CD8-positive, alpha-beta memory T cell (primary cell): Measurements from ENCODE around the gene PLP1. TPM values are rescaled to one million over a fixed set of nuclear protein-coding genes. Genes with fewer than 3 reads are reported as not detected.
"Not testable (repeated sequence)": the region's sequence is repeated elsewhere in the genome, so short reads cannot be mapped to it uniquely, and the experiment has no call there.

ENCODE experiments used
- CTCF ChIA-PET: fragments of 350-600 bp; sonication (Branson Sonifier 250); formaldehyde crosslinking; loops from one replicate; lab custom pipeline; 2021; ENCODE audit warnings: antibody characterized with exemption; lab: Charles Lee
- POLR2A ChIA-PET: fragments of 350-600 bp; sonication (Branson Sonifier 250); formaldehyde crosslinking; loops from one replicate; lab custom pipeline; 2021; ENCODE audit warnings: antibody characterized with exemption; lab: Charles Lee
- DNase-seq, 5 donors: peaks; one replicate each; pipeline versions ENCODE4 v3.0.0 to v3.0.0-alpha.2; 2020 to 2022; ENCODE audit warnings: mixed read lengths in 1 of 5
- H3K27ac ChIP-seq: one replicate; pipeline ENCODE4 v1.7.0; 2013; ENCODE audit warnings: low read depth, mild to moderate bottlenecking, low read length, moderate library complexity
- H3K27me3 ChIP-seq: 2 replicates; pipeline ENCODE4 v1.7.0; 2013; ENCODE audit warnings: low read length, mild to moderate bottlenecking; ENCODE audit not compliant: insufficient read depth, poor library complexity, severe bottlenecking
- H3K36me3 ChIP-seq: 2 replicates; pipeline ENCODE4 v1.7.0; 2013; ENCODE audit warnings: mild to moderate bottlenecking, low read length, moderate library complexity; ENCODE audit not compliant: insufficient read depth
- H3K4me1 ChIP-seq: 2 replicates; pipeline ENCODE4 v1.7.0; 2013; ENCODE audit warnings: mild to moderate bottlenecking, low read length, moderate library complexity; ENCODE audit not compliant: insufficient read depth
- H3K4me3 ChIP-seq: 2 replicates; pipeline ENCODE4 v1.7.0; 2013; ENCODE audit warnings: mild to moderate bottlenecking, low read length
- H3K9me3 ChIP-seq: 2 replicates; pipeline ENCODE4 v1.7.0; 2013; ENCODE audit warnings: mild to moderate bottlenecking, low read length
- H3K27ac Mint-ChIP-seq, 8 donors: one replicate each; pipeline ENCODE4 v1.8.0; 2020 to 2021; ENCODE audit warnings: mixed read lengths in 8 of 8, mild to moderate bottlenecking in 6 of 8, inconsistent platforms in 3 of 8, moderate library complexity in 3 of 8
- H3K27me3 Mint-ChIP-seq, 2 donors: one replicate each; pipeline ENCODE4 v1.8.0; 2020 to 2021; ENCODE audit warnings: mixed read lengths in 2 of 2, mild to moderate bottlenecking in 1 of 2, moderate library complexity in 1 of 2
- H3K36me3 Mint-ChIP-seq, 3 donors: one replicate each; pipeline ENCODE4 v1.8.0; 2020 to 2021; ENCODE audit warnings: mixed read lengths in 3 of 3, inconsistent platforms in 1 of 3, mild to moderate bottlenecking in 1 of 3
- H3K4me1 Mint-ChIP-seq, 3 donors: one replicate each; pipeline ENCODE4 v1.8.0; 2020 to 2021; ENCODE audit warnings: mixed read lengths in 3 of 3, inconsistent platforms in 1 of 3, mild to moderate bottlenecking in 1 of 3
- H3K4me3 Mint-ChIP-seq, 7 donors: one replicate each; pipeline ENCODE4 v1.8.0; 2020 to 2021; ENCODE audit warnings: mixed read lengths in 7 of 7, mild to moderate bottlenecking in 6 of 7, moderate library complexity in 4 of 7, inconsistent platforms in 2 of 7
- H3K9me3 Mint-ChIP-seq, 5 donors: one replicate each; pipeline ENCODE4 v1.8.0; 2020 to 2022; ENCODE audit warnings: mixed read lengths in 5 of 5, mild to moderate bottlenecking in 3 of 5, moderate library complexity in 2 of 5, inconsistent platforms in 1 of 5
- polyA plus RNA-seq: library from polyadenylated mRNA; unstranded; fragments of 300-500 nt; fragmentation: Illumina TruSeq; gene quantifications from one replicate; pipeline ENCODE4 v1.2.3, GENCODE V29; 2021
- total RNA-seq, 2 experiments: library from RNA; stranded (reverse); gene quantifications; one replicate each; pipeline ENCODE4 v1.2.3, GENCODE V29; 2021

The PLP1 gene
- total and polyA plus RNA-seq, 3 experiments from 2014 or later: not detected

GRCh38 chrX:103820802-103821201, 44.2 kb downstream of the PLP1 start:
- H3K4me3 ChIP-seq, H3K4me1 ChIP-seq, H3K27me3 ChIP-seq, DNase-seq, H3K27me3 Mint-ChIP-seq, POLR2A ChIA-PET, H3K27ac Mint-ChIP-seq, H3K4me1 Mint-ChIP-seq, H3K9me3 Mint-ChIP-seq, H3K36me3 ChIP-seq, H3K4me3 Mint-ChIP-seq, H3K9me3 ChIP-seq, H3K27ac ChIP-seq, CTCF ChIA-PET, H3K36me3 Mint-ChIP-seq: not testable (repeated sequence)

- no peak overlapping the region for H3K27ac Mint-ChIP-seq
- H3K9me3 Mint-ChIP-seq: no peaks in the 10 kb centered on the region
- CTCF ChIA-PET: interaction anchor here (1.1 kb wide), 1 partner anchor 8 kb away, joined by 4 read pairs; the partner anchor contains the start of gene RAB9B
- peaks cover 1 to 3% of the 10 kb centered on the region in 2 donors for H3K27me3 Mint-ChIP-seq
- POLR2A ChIA-PET: no interaction called here
- Histone ChIP-seq H3K9me3 (no peaks in the 10 kb centered on the region), H3K27ac (no peak overlapping the region), H3K27me3 (no peaks in the 10 kb centered on the region), H3K4me1 (no peaks in the 10 kb centered on the region), H3K36me3 (no peaks in the 10 kb centered on the region), H3K4me3 (no peak overlapping the region)
- H3K36me3 Mint-ChIP-seq: no peaks in the 10 kb centered on the region
- no peak overlapping the region for H3K4me3 Mint-ChIP-seq
- no peak for DNase-seq
- H3K4me1 Mint-ChIP-seq: no peaks in the 10 kb centered on the region
Measured at GRCh38 chrX:103823591-103823990, 47.0 kb downstream of the PLP1 start.

- ChIA-PET POLR2A (no interaction called here), CTCF (no interaction called here)
- Histone ChIP-seq H3K27me3 (no peaks in the 10 kb centered on the region), H3K4me3 (no peak overlapping the region), H3K9me3 (no peaks in the 10 kb centered on the region), H3K27ac (no peak overlapping the region), H3K4me1 (no peaks in the 10 kb centered on the region), H3K36me3 (no peaks in the 10 kb centered on the region)
- Mint-ChIP-seq H3K27me3 (peaks cover 3 to 6% of the 10 kb centered on the region in 2 donors), H3K4me3 (no peak overlapping the region), H3K9me3 (no peaks in the 10 kb centered on the region), H3K36me3 (no peaks in the 10 kb centered on the region), H3K27ac (no peak overlapping the region), H3K4me1 (no peaks in the 10 kb centered on the region)
- no peak for DNase-seq
Measured at GRCh38 chrX:103825881-103826280, 49.2 kb downstream of the PLP1 start.

- peaks cover 17 to 20% of the 10 kb centered on the region in 2 donors for H3K27me3 Mint-ChIP-seq
Measured at GRCh38 chrX:103828529-103828928, 51.9 kb downstream of the PLP1 start.

GRCh38 chrX:103830848-103831247, 54.2 kb downstream of the PLP1 start:
- no peak overlapping the region for H3K4me3 ChIP-seq
- H3K27me3 ChIP-seq: no peaks in the 10 kb centered on the region
- H3K4me1 ChIP-seq: no peaks in the 10 kb centered on the region
- Mint-ChIP-seq H3K27me3 (peaks cover 17 to 20% of the 10 kb centered on the region in 2 donors), H3K27ac (no peak overlapping the region), H3K36me3 (peaks cover 0 to 1% (median 0%) of the 10 kb centered on the region in 3 donors), H3K4me1 (peaks cover 4 to 5% (median 4%) of the 10 kb centered on the region in 3 donors), H3K4me3 (peak overlapping the region in 4 of 7 donors; percentile 20 to 68 (median 42)), H3K9me3 (no peaks in the 10 kb centered on the region)
- H3K9me3 ChIP-seq: no peaks in the 10 kb centered on the region
- no peaks in the 10 kb centered on the region for H3K36me3 ChIP-seq
- ChIA-PET CTCF (interaction anchor here (0.7 kb wide), 1 partner anchor 11 kb away, joined by 3 read pairs; no protein-coding TSS in a partner anchor), POLR2A (no interaction called here)
- no peak overlapping the region for H3K27ac ChIP-seq
- no peak for DNase-seq

More at GRCh38 chrX:103828529-103828928, 51.9 kb downstream of the PLP1 start:
- peaks cover 0 to 1% (median 0%) of the 10 kb centered on the region in 3 donors for H3K36me3 Mint-ChIP-seq
- ChIA-PET POLR2A (no interaction called here), CTCF (no interaction called here)
- no peak for DNase-seq
- peak overlapping the region in 1 of 7 donors; percentile 20 for H3K4me3 Mint-ChIP-seq
- H3K27ac Mint-ChIP-seq: no peak overlapping the region
- Histone ChIP-seq H3K4me1 (no peaks in the 10 kb centered on the region), H3K27me3 (no peaks in the 10 kb centered on the region), H3K36me3 (no peaks in the 10 kb centered on the region), H3K27ac (no peak overlapping the region), H3K9me3 (no peaks in the 10 kb centered on the region), H3K4me3 (no peak overlapping the region)
- peaks cover 4 to 5% (median 4%) of the 10 kb centered on the region in 3 donors for H3K4me1 Mint-ChIP-seq
- H3K9me3 Mint-ChIP-seq: no peaks in the 10 kb centered on the region

GRCh38 chrX:103831342-103831802, 54.7 kb downstream of the PLP1 start:
- Mint-ChIP-seq H3K9me3 (no peaks in the 10 kb centered on the region), H3K4me1 (peaks cover 4 to 5% (median 4%) of the 10 kb centered on the region in 3 donors), H3K27me3 (peaks cover 14 to 20% of the 10 kb centered on the region in 2 donors), H3K36me3 (peaks cover 0 to 1% (median 0%) of the 10 kb centered on the region in 3 donors), H3K4me3 (peak overlapping the region; percentile 37 to 87 (median 78)), H3K27ac (peak overlapping the region in 1 of 8 donors; percentile 70)
- Histone ChIP-seq H3K4me3 (peak overlapping the region; percentile 37), H3K27me3 (no peaks in the 10 kb centered on the region), H3K36me3 (no peaks in the 10 kb centered on the region), H3K27ac (no peak overlapping the region), H3K9me3 (no peaks in the 10 kb centered on the region), H3K4me1 (no peaks in the 10 kb centered on the region)
- peak in 3 of 5 donors; percentile 9 to 69 (median 20) for DNase-seq
- ChIA-PET POLR2A (no interaction called here), CTCF (interaction anchor here (0.7 to 1.9 kb wide), 3 partner anchors 8 to 14 kb away, joined by 3 to 9 read pairs (median 4); no protein-coding TSS in a partner anchor)

GRCh38 chrX:103831803-103832544, 55.3 kb downstream of the PLP1 start, which contains the start of gene RAB9B:
TSS of gene RAB9B (minus strand) at chrX:103832257. CDS start at chrX:103825784, 6,473 bp downstream.
- H3K4me1 Mint-ChIP-seq: peaks cover 4 to 5% (median 4%) of the 10 kb centered on the region in 3 donors
- peaks cover 0 to 1% (median 0%) of the 10 kb centered on the region in 3 donors for H3K36me3 Mint-ChIP-seq
- peak within 1 kb of the TSS; percentile 82 to 93 (median 86) for H3K4me3 Mint-ChIP-seq
- no peaks in the 10 kb centered on the region for H3K9me3 Mint-ChIP-seq
- CTCF ChIA-PET: interaction anchor here (0.7 to 1.9 kb wide), 3 partner anchors 8 to 13 kb away, joined by 3 to 9 read pairs (median 4); no protein-coding TSS in a partner anchor
- Histone ChIP-seq H3K9me3 (no peaks in the 10 kb centered on the region), H3K36me3 (no peaks in the 10 kb centered on the region), H3K27me3 (no peaks in the 10 kb centered on the region), H3K4me3 (peak within 1 kb of the TSS; percentile 37), H3K4me1 (no peaks in the 10 kb centered on the region), H3K27ac (no peak within 1 kb of the TSS)
- DNase-seq: peak in 3 of 5 donors; percentile 0 to 54 (median 46)
- POLR2A ChIA-PET: interaction anchor here (0.7 kb wide), 1 partner anchor 466 kb away, joined by 3 read pairs; no protein-coding TSS in a partner anchor
- H3K27me3 Mint-ChIP-seq: peaks cover 14 to 20% of the 10 kb centered on the region in 2 donors
- H3K27ac Mint-ChIP-seq: peak within 1 kb of the TSS in 2 of 8 donors; percentile 62 to 70

- no peak overlapping the region for H3K4me3 Mint-ChIP-seq
- CTCF ChIA-PET: no interaction called here
Measured at GRCh38 chrX:103839404-103839803, 62.8 kb downstream of the PLP1 start.

More at GRCh38 chrX:103839404-103839803, 62.8 kb downstream of the PLP1 start:
- no peaks in the 10 kb centered on the region for H3K36me3 ChIP-seq
- peaks cover 0 to 11% of the 10 kb centered on the region in 2 donors for H3K27me3 Mint-ChIP-seq
- H3K4me3 ChIP-seq: no peak overlapping the region
- H3K4me1 ChIP-seq: no peaks in the 10 kb centered on the region
- H3K4me1 Mint-ChIP-seq: no peaks in the 10 kb centered on the region
- H3K27me3 ChIP-seq: no peaks in the 10 kb centered on the region
- POLR2A ChIA-PET: no interaction called here
- H3K36me3 Mint-ChIP-seq: no peaks in the 10 kb centered on the region
- H3K9me3 Mint-ChIP-seq: peaks cover 0 to 2% (median 0%) of the 10 kb centered on the region in 5 donors
- H3K27ac Mint-ChIP-seq: no peak overlapping the region
- no peak for DNase-seq
- H3K9me3 ChIP-seq: no peaks in the 10 kb centered on the region
- no peak overlapping the region for H3K27ac ChIP-seq
